ENCODE results near the gene ZNF581.

Gene ZNF581

GRCh38 chr19:55643003-55643886 is at the start of gene ZNF581:
ZNF581 (plus strand) TSS chr19:55643649; CDS start chr19:55644572, 923 bp downstream.
- H3K4me1 ChIP-seq (ENCODE audit: control insufficient read depth, insufficient read depth, low read length): peaks cover 16% of the 10 kb centered on the region
- H3K27me3 ChIP-seq (ENCODE audit: control insufficient read depth, insufficient read depth, low read length): no peaks in the 10 kb centered on the region
- peak within 1 kb of the TSS; percentile 72 for H3K27ac ChIP-seq (ENCODE audit: low read depth, low read length)
- peak within 1 kb of the TSS; percentile 76 for H3K4me3 ChIP-seq (ENCODE audit: low read depth, low read length)
- H3K36me3 ChIP-seq (ENCODE audit: control insufficient read depth, insufficient read depth, low read length): peaks cover 16% of the 10 kb centered on the region
- H3K9ac ChIP-seq (ENCODE audit: low read depth, low read length): peak within 1 kb of the TSS; percentile 73
- H3K9me3 ChIP-seq (ENCODE audit: control insufficient read depth, insufficient read depth, low read length): no peaks in the 10 kb centered on the region

- H3K27me3 ChIP-seq (ENCODE audit: control insufficient read depth, insufficient read depth, low read length): no peaks in the 10 kb centered on the region
- H3K9ac ChIP-seq (ENCODE audit: low read depth, low read length): no peak overlapping the region
- H3K9me3 ChIP-seq (ENCODE audit: control insufficient read depth, insufficient read depth, low read length): no peaks in the 10 kb centered on the region
- no peak overlapping the region for H3K4me3 ChIP-seq (ENCODE audit: low read depth, low read length)
- H3K27ac ChIP-seq (ENCODE audit: low read depth, low read length): no peak overlapping the region
- H3K36me3 ChIP-seq (ENCODE audit: control insufficient read depth, insufficient read depth, low read length): peaks cover 29% of the 10 kb centered on the region
- H3K4me1 ChIP-seq (ENCODE audit: control insufficient read depth, insufficient read depth, low read length): peaks cover 11% of the 10 kb centered on the region
These were observed 48.4 kb upstream of the ZNF581 start for GRCh38 chr19:55594996-55595545.

- H3K4me3 ChIP-seq (ENCODE audit: low read depth, low read length): no peak overlapping the region
- no peaks in the 10 kb centered on the region for H3K9me3 ChIP-seq (ENCODE audit: control insufficient read depth, insufficient read depth, low read length)
- H3K27ac ChIP-seq (ENCODE audit: low read depth, low read length): no peak overlapping the region
- no peaks in the 10 kb centered on the region for H3K27me3 ChIP-seq (ENCODE audit: control insufficient read depth, insufficient read depth, low read length)
- H3K4me1 ChIP-seq (ENCODE audit: control insufficient read depth, insufficient read depth, low read length): peaks cover 13% of the 10 kb centered on the region
- peaks cover 29% of the 10 kb centered on the region for H3K36me3 ChIP-seq (ENCODE audit: control insufficient read depth, insufficient read depth, low read length)
- no peak overlapping the region for H3K9ac ChIP-seq (ENCODE audit: low read depth, low read length)
These were observed 47.1 kb upstream of the ZNF581 start for GRCh38 chr19:55596304-55596703.

GRCh38 chr19:55597501-55597921 is 45.9 kb upstream of the ZNF581 start:
- H3K9ac ChIP-seq (ENCODE audit: low read depth, low read length): no peak overlapping the region
- no peaks in the 10 kb centered on the region for H3K9me3 ChIP-seq (ENCODE audit: control insufficient read depth, insufficient read depth, low read length)
- no peak overlapping the region for H3K4me3 ChIP-seq (ENCODE audit: low read depth, low read length)
- H3K36me3 ChIP-seq (ENCODE audit: control insufficient read depth, insufficient read depth, low read length): peaks cover 25% of the 10 kb centered on the region
- no peak overlapping the region for H3K27ac ChIP-seq (ENCODE audit: low read depth, low read length)
- no peaks in the 10 kb centered on the region for H3K27me3 ChIP-seq (ENCODE audit: control insufficient read depth, insufficient read depth, low read length)
- H3K4me1 ChIP-seq (ENCODE audit: control insufficient read depth, insufficient read depth, low read length): peaks cover 13% of the 10 kb centered on the region

- H3K9me3 ChIP-seq (ENCODE audit: control insufficient read depth, insufficient read depth, low read length): no peaks in the 10 kb centered on the region
- no peak overlapping the region for H3K9ac ChIP-seq (ENCODE audit: low read depth, low read length)
- H3K4me1 ChIP-seq (ENCODE audit: control insufficient read depth, insufficient read depth, low read length): peaks cover 13% of the 10 kb centered on the region
- H3K36me3 ChIP-seq (ENCODE audit: control insufficient read depth, insufficient read depth, low read length): peaks cover 25% of the 10 kb centered on the region
- H3K27me3 ChIP-seq (ENCODE audit: control insufficient read depth, insufficient read depth, low read length): no peaks in the 10 kb centered on the region
- peak overlapping the region; percentile 91; the same call in 1 of the 2 replicates for H3K4me3 ChIP-seq (ENCODE audit: low read depth, low read length)
- no peak overlapping the region for H3K27ac ChIP-seq (ENCODE audit: low read depth, low read length)
These were observed 45.4 kb upstream of the ZNF581 start for GRCh38 chr19:55598034-55598433.

- H3K36me3 ChIP-seq (ENCODE audit: control insufficient read depth, insufficient read depth, low read length): peaks cover 25% of the 10 kb centered on the region
- peak overlapping the region; percentile 92 for H3K9ac ChIP-seq (ENCODE audit: low read depth, low read length)
- peak overlapping the region; percentile 100 for H3K27ac ChIP-seq (ENCODE audit: low read depth, low read length)
These were observed 44.6 kb upstream of the ZNF581 start for GRCh38 chr19:55598719-55599467.

GRCh38 chr19:55599468-55599841 is 44.0 kb upstream of the ZNF581 start, which contains the start of gene FIZ1:
FIZ1 (minus strand) TSS chr19:55599517; CDS start chr19:55597865, 1,652 bp downstream.
- Histone ChIP-seq H3K36me3 (ENCODE audit: control insufficient read depth, insufficient read depth, low read length) (peaks cover 25% of the 10 kb centered on the region), H3K9ac (ENCODE audit: low read depth, low read length) (peak within 1 kb of the TSS; percentile 95), H3K4me3 (ENCODE audit: low read depth, low read length) (peak within 1 kb of the TSS; percentile 91), H3K27ac (ENCODE audit: low read depth, low read length) (peak within 1 kb of the TSS; percentile 100), H3K9me3 (ENCODE audit: control insufficient read depth, insufficient read depth, low read length) (no peaks in the 10 kb centered on the region), H3K4me1 (ENCODE audit: control insufficient read depth, insufficient read depth, low read length) (peaks cover 13% of the 10 kb centered on the region), H3K27me3 (ENCODE audit: control insufficient read depth, insufficient read depth, low read length) (no peaks in the 10 kb centered on the region)

More at GRCh38 chr19:55598719-55599467, 44.6 kb upstream of the ZNF581 start:
- H3K27me3 ChIP-seq (ENCODE audit: control insufficient read depth, insufficient read depth, low read length): no peaks in the 10 kb centered on the region
- H3K4me3 ChIP-seq (ENCODE audit: low read depth, low read length): peak overlapping the region; percentile 91
- peaks cover 13% of the 10 kb centered on the region for H3K4me1 ChIP-seq (ENCODE audit: control insufficient read depth, insufficient read depth, low read length)
- no peaks in the 10 kb centered on the region for H3K9me3 ChIP-seq (ENCODE audit: control insufficient read depth, insufficient read depth, low read length)

- Histone ChIP-seq H3K9ac (ENCODE audit: low read depth, low read length) (peak within 1 kb of the TSS; percentile 95), H3K9me3 (ENCODE audit: control insufficient read depth, insufficient read depth, low read length) (no peaks in the 10 kb centered on the region), H3K4me3 (ENCODE audit: low read depth, low read length) (peak within 1 kb of the TSS; percentile 91), H3K36me3 (ENCODE audit: control insufficient read depth, insufficient read depth, low read length) (peaks cover 20% of the 10 kb centered on the region), H3K27me3 (ENCODE audit: control insufficient read depth, insufficient read depth, low read length) (no peaks in the 10 kb centered on the region), H3K4me1 (ENCODE audit: control insufficient read depth, insufficient read depth, low read length) (peaks cover 13% of the 10 kb centered on the region), H3K27ac (ENCODE audit: low read depth, low read length) (peak within 1 kb of the TSS; percentile 100)
These were observed 43.4 kb upstream of the ZNF581 start, which contains the start of gene ZNF524 for GRCh38 chr19:55599842-55600661. ZNF524 (plus strand) TSS chr19:55600288; CDS start chr19:55602113, 1,825 bp downstream.

GRCh38 chr19:55600662-55601028 is 42.8 kb upstream of the ZNF581 start:
- peaks cover 14% of the 10 kb centered on the region for H3K36me3 ChIP-seq (ENCODE audit: control insufficient read depth, insufficient read depth, low read length)

GRCh38 chr19:55601084-55601483 is 42.4 kb upstream of the ZNF581 start:
- Histone ChIP-seq H3K36me3 (ENCODE audit: control insufficient read depth, insufficient read depth, low read length) (peaks cover 10% of the 10 kb centered on the region), H3K27me3 (ENCODE audit: control insufficient read depth, insufficient read depth, low read length) (no peaks in the 10 kb centered on the region), H3K4me1 (ENCODE audit: control insufficient read depth, insufficient read depth, low read length) (peaks cover 13% of the 10 kb centered on the region), H3K27ac (ENCODE audit: low read depth, low read length) (no peak overlapping the region), H3K9ac (ENCODE audit: low read depth, low read length) (no peak overlapping the region), H3K9me3 (ENCODE audit: control insufficient read depth, insufficient read depth, low read length) (no peaks in the 10 kb centered on the region), H3K4me3 (ENCODE audit: low read depth, low read length) (peak overlapping the region; percentile 91)

More at GRCh38 chr19:55600662-55601028, 42.8 kb upstream of the ZNF581 start:
- Histone ChIP-seq H3K27ac (ENCODE audit: low read depth, low read length) (peak overlapping the region; percentile 100), H3K27me3 (ENCODE audit: control insufficient read depth, insufficient read depth, low read length) (no peaks in the 10 kb centered on the region), H3K4me3 (ENCODE audit: low read depth, low read length) (peak overlapping the region; percentile 91), H3K9me3 (ENCODE audit: control insufficient read depth, insufficient read depth, low read length) (no peaks in the 10 kb centered on the region), H3K9ac (ENCODE audit: low read depth, low read length) (no peak overlapping the region), H3K4me1 (ENCODE audit: control insufficient read depth, insufficient read depth, low read length) (peaks cover 13% of the 10 kb centered on the region)

All from HUES48 (cell line).